HepG2 (cell line): Measurements from ENCODE around the gene UGT1A3. TPM values are rescaled to one million over a fixed set of nuclear protein-coding genes. Genes with fewer than 3 reads are reported as not detected.

Experiments used
- ATAC-seq: fragments of 200-7000 bp; cut with Tn5 transposase; 3 replicates; pipeline ENCODE4 v1.9.1; 2020; ENCODE audit warnings: mild to moderate bottlenecking, moderate library complexity
- BruUV-seq: library from RNA; stranded (reverse); fragments of 400-500 nt; replicated peaks from 2 replicates; lab custom pipeline; 2021; lab: Mats Ljungman, UMichigan
- CTCF ChIA-PET: fragments of 300-600 bp; formaldehyde crosslinking; extraction: SDS; loops from one replicate; lab custom pipeline; 2021; ENCODE audit warnings: low total read pairs, inconsistent platforms, low intra/inter-chr PET ratio; lab: Yijun Ruan, JAX
- POLR2A ChIA-PET: fragments of 350-600 bp; sonication (Branson Sonifier 250); formaldehyde crosslinking; loops from one replicate; lab custom pipeline; 2020; ENCODE audit warnings: antibody characterized with exemption, inconsistent platforms; lab: Yijun Ruan, JAX
- DNase-seq: peaks from one replicate; pipeline ENCODE4 v3.0.0-alpha.2; 2015; ENCODE audit warnings: low spot score
- FAIRE-seq: peaks from 3 replicates; lab custom pipeline; 2011; peaks lifted over from hg19 to GRCh38; lab: Jason Lieb, UNC
- H2AFZ ChIP-seq: one replicate; pipeline ENCODE4 v1.6.1; 2011; ENCODE audit warnings: low read length, inconsistent platforms
- H3K27ac ChIP-seq: fragments of 300-600 bp; 3 replicates; pipeline ENCODE4 v1.8.0; 2011; ENCODE audit warnings: mixed run types, mild to moderate bottlenecking, mixed read lengths, low read length, inconsistent platforms; ENCODE audit not compliant: insufficient read depth; ENCODE audit errors: extremely low read length
- H3K27me3 ChIP-seq, 2 experiments: fragments of 200-600 bp in 1 of 2; 2 replicates in 1 of 2; 3 replicates in 1 of 2; pipeline versions ENCODE4 v1.6.0 to v1.8.0; 2011; ENCODE audit warnings: low read length in 2 of 2, mild to moderate bottlenecking in 2 of 2, moderate library complexity in 2 of 2, inconsistent platforms in 1 of 2; ENCODE audit not compliant: insufficient read depth in 2 of 2, control insufficient read depth in 1 of 2
- H3K36me3 ChIP-seq, 2 experiments: fragments of 200-600 bp in 1 of 2; replicated peaks in 1 of 2; 2 replicates in 1 of 2; 3 replicates in 1 of 2; pipeline versions ENCODE4 v1.5.1 to v1.8.0; 2011; ENCODE audit warnings: low read length in 2 of 2, inconsistent platforms in 1 of 2; ENCODE audit not compliant: insufficient read depth in 2 of 2, control insufficient read depth in 1 of 2
- H3K4me1 ChIP-seq: 2 replicates; pipeline ENCODE4 v1.5.1; 2012; ENCODE audit warnings: low read length, inconsistent platforms; ENCODE audit not compliant: insufficient read depth
- H3K4me2 ChIP-seq: 2 replicates; pipeline ENCODE4 v1.6.0; 2011; ENCODE audit warnings: low read depth, low read length, inconsistent platforms
- H3K4me3 ChIP-seq, 3 experiments: fragments of 200-600 bp in 1 of 3; sonication (generic), shearing (Covaris generic) in 1 of 3; replicated peaks in 1 of 3; 2 replicates each; pipeline ENCODE4 v1.5.1; 2011 to 2016; ENCODE audit warnings: low read length in 3 of 3, inconsistent platforms in 2 of 3, low read depth in 2 of 3, mild to moderate bottlenecking in 2 of 3, control low read depth in 1 of 3, mixed read lengths in 1 of 3; ENCODE audit not compliant: insufficient read depth in 1 of 3
- H3K79me2 ChIP-seq: one replicate; pipeline ENCODE4 v1.6.1; 2011; ENCODE audit warnings: low read length, inconsistent platforms; ENCODE audit not compliant: insufficient read depth
- H3K9ac ChIP-seq: 2 replicates; pipeline ENCODE4 v1.6.0; 2011; ENCODE audit warnings: mild to moderate bottlenecking, low read depth, low read length, inconsistent platforms; ENCODE audit not compliant: insufficient read depth
- H3K9me3 ChIP-seq: 2 replicates; pipeline ENCODE4 v1.5.1; 2012; ENCODE audit warnings: mild to moderate bottlenecking, low read length
- H4K20me1 ChIP-seq: 2 replicates; pipeline ENCODE4 v1.6.0; 2011; ENCODE audit warnings: inconsistent platforms, mild to moderate bottlenecking, low read length, moderate library complexity; ENCODE audit not compliant: insufficient read depth
- ATF7-NPFF ChIP-seq: sonication (generic); formaldehyde crosslinking; IDR thresholded peaks from 2 replicates; pipeline ENCODE4 v1.8.1; 2023; ENCODE audit warnings: mild to moderate bottlenecking, low read depth, missing genetic modification reagents, moderate library complexity
- KAT2B ChIP-seq: fragments of 150-350 bp; IDR thresholded peaks from 2 replicates; pipeline ENCODE4 v1.6.1; 2014; ENCODE audit warnings: low read depth, low read length, borderline replicate concordance
- MBNL3 ChIP-seq: fragments of 250-450 bp; sonication (Bioruptor Pico); conservative IDR thresholded peaks from 2 replicates; pipeline ENCODE4 v1.8.0; 2022; ENCODE audit warnings: mild to moderate bottlenecking, inconsistent platforms
- POGZ ChIP-seq: sonication (generic); formaldehyde crosslinking; IDR thresholded peaks from 2 replicates; pipeline ENCODE4 v1.4.0; 2020; ENCODE audit warnings: mild to moderate bottlenecking, missing genetic modification reagents
- SOX13 ChIP-seq, 3 experiments: fragments of 450-650 bp in 1 of 3; sonication (generic) in 1 of 3; formaldehyde crosslinking in 1 of 3; IDR thresholded peaks in 2 of 3; conservative IDR thresholded peaks in 1 of 3; 2 replicates each; pipeline versions ENCODE4 v1.5.0 to v1.6.1; 2016 to 2020; ENCODE audit warnings: antibody characterized with exemption in 1 of 3, mild to moderate bottlenecking in 1 of 3, missing compliant biosample characterization in 1 of 3, missing genetic modification reagents in 1 of 3, moderate library complexity in 1 of 3
- TP53 ChIP-seq: sonication (generic); formaldehyde crosslinking; conservative IDR thresholded peaks from 2 replicates; pipeline ENCODE4 v1.4.0; 2020; ENCODE audit warnings: missing genetic modification reagents
- ZGPAT ChIP-seq: IDR thresholded peaks from 2 replicates; pipeline ENCODE4 v1.6.1; 2016; ENCODE audit warnings: mild to moderate bottlenecking
- ZNF17 ChIP-seq: sonication (generic); formaldehyde crosslinking; IDR thresholded peaks from 2 replicates; pipeline ENCODE4 v1.5.0; 2020; ENCODE audit warnings: mild to moderate bottlenecking, missing genetic modification reagents
- ZNF674 ChIP-seq: sonication (generic); formaldehyde crosslinking; IDR thresholded peaks from 2 replicates; pipeline ENCODE4 v1.5.0; 2020; ENCODE audit warnings: low read depth, mild to moderate bottlenecking, missing genetic modification reagents
- WGBS: methylation state at CpG from one replicate; pipeline ENCODE4 v1.1.6; 2017; ENCODE audit warnings: low lambda C conversion rate; 5-methylcytosine and 5-hydroxymethylcytosine counted together
- in situ Hi-C: cut with HindIII; loops from 2 replicates; pipeline ENCODE4 v1.10.0; 2017; ENCODE audit warnings: low pct_unique_long_range_greater_than_20kb; ENCODE audit not compliant: extremely low pct_ligation_motif_present
- intact Hi-C: fragments of 100-400 bp; cut with micrococcal nuclease; formaldehyde crosslinking; loops from one replicate; pipeline ENCODE4 v1.10.0; 2022; ENCODE audit not compliant: unreplicated experiment
- polyA plus RNA-seq, 8 experiments: library from polyadenylated mRNA; depleted of rRNA in 3 of 8; stranded (reverse) in 7 of 8; unstranded in 1 of 8; fragments of >200 nt; fragmentation: Illumina TruSeq in 4 of 8; extraction: Trizol in 4 of 8; gene quantifications; 2 replicates each; pipeline versions ENCODE4 v1.2.1 to v1.2.3, GENCODE V29; 2011 to 2016; ENCODE audit warnings: low read depth in 4 of 8, missing spikeins in 1 of 8, mixed read lengths in 1 of 8; ENCODE audit not compliant: insufficient read depth in 1 of 8
- total RNA-seq, 5 experiments: library from RNA; depleted of rRNA; stranded (reverse); fragments of >200 nt; fragmentation: Illumina TruSeq; extraction: Trizol; gene quantifications; 2 replicates each; pipeline ENCODE4 v1.2.3, GENCODE V29; 2016; ENCODE audit warnings: low read depth in 1 of 5

The UGT1A3 gene
- total and polyA plus RNA-seq, 2 of the 13 experiments (the other 11 are each of a cell fraction or from before 2014, with no cell fraction given) = not detected

GRCh38 chr2:233816334-233816733 lies 87.5 kb downstream of the UGT1A3 start:
- in situ Hi-C loops = no loop called here
- intact Hi-C loops = no loop called here
- BruUV-seq = no TSS peak
- no peak for TF ChIP-seq ZGPAT
- H3K9ac ChIP-seq = no peak overlapping the region
- no peaks in the 10 kb centered on the region for H4K20me1 ChIP-seq
- 16% methylated on average over 2 of the region's 2 CpGs for WGBS
- H3K4me2 ChIP-seq = no peak overlapping the region
- FAIRE-seq = no peak
- ChIA-PET POLR2A (no interaction called here), CTCF (no interaction called here)
- H3K79me2 ChIP-seq = no peaks in the 10 kb centered on the region
- no peaks in the 10 kb centered on the region for H3K9me3 ChIP-seq
- no peaks in the 10 kb centered on the region for H3K36me3 ChIP-seq
- DNase-seq = no peak
- H2AFZ ChIP-seq = no peak overlapping the region
- H3K4me1 ChIP-seq = peaks cover 23% of the 10 kb centered on the region
- H3K27me3 ChIP-seq = peaks cover 6 to 34% of the 10 kb centered on the region in 2 experiments; a peak in 4 of 5 replicates
- H3K27ac ChIP-seq = no peak overlapping the region
- ATAC-seq = no peak
- no peak overlapping the region for H3K4me3 ChIP-seq

GRCh38 chr2:233816771-233817170 lies 87.9 kb downstream of the UGT1A3 start:
- no peaks in the 10 kb centered on the region for H4K20me1 ChIP-seq
- intact Hi-C loops = no loop called here
- no peaks in the 10 kb centered on the region for H3K36me3 ChIP-seq
- H3K4me1 ChIP-seq = peaks cover 23% of the 10 kb centered on the region
- ChIA-PET CTCF (no interaction called here), POLR2A (no interaction called here)
- H3K4me2 ChIP-seq = no peak overlapping the region
- H2AFZ ChIP-seq = no peak overlapping the region
- in situ Hi-C loops = no loop called here
- H3K79me2 ChIP-seq = no peaks in the 10 kb centered on the region
- DNase-seq = no peak
- no peaks in the 10 kb centered on the region for H3K9me3 ChIP-seq
- H3K27me3 ChIP-seq = peaks cover 7 to 34% of the 10 kb centered on the region in 2 experiments; a peak in 4 of 5 replicates
- H3K4me3 ChIP-seq = no peak overlapping the region
- TF ChIP-seq ZNF674 (CRISPR knock-in tag) (no peak), POGZ (CRISPR knock-in tag) (no peak), KAT2B (no peak), TP53 (CRISPR knock-in tag) (no peak), ATF7-NPFF (no peak), MBNL3 (no peak), SOX13 (IDR thresholded peaks at IDR 0.05) (no peak), SOX13 (CRISPR knock-in tag; conservative IDR thresholded peaks at IDR 0.05 in 1 of 2, IDR thresholded peaks at IDR 0.05 in 1 of 2) (no peak), ZNF17 (CRISPR knock-in tag) (no peak)
- TF ChIP-seq, all 625 proteins: peak for 0
- Histone ChIP-seq H3K27ac (no peak overlapping the region), H3K9ac (no peak overlapping the region)
- BruUV-seq = no TSS peak
- ATAC-seq = no peak
- FAIRE-seq = no peak
- WGBS = 31% methylated on average over 4 of the region's 4 CpGs
